Keratinocyte (primary cell): Measurements from ENCODE around the gene DACT3.

Experiments
- CTCF ChIP-seq, 3 experiments: IDR thresholded peaks in 1 of 3; conservative IDR thresholded peaks in 1 of 3; optimal IDR thresholded peaks in 1 of 3; 2 replicates in 2 of 3; 3 replicates in 1 of 3; pipeline versions ENCODE3 to v1.5.1; 2011; ENCODE audit warnings: low read length in 3 of 3, mild to moderate bottlenecking in 3 of 3, moderate library complexity in 2 of 3, control low read depth in 1 of 3, inconsistent platforms in 1 of 3; ENCODE audit not compliant: insufficient read depth in 2 of 3; ENCODE audit errors: extremely low read depth in 1 of 3
- EZH2 ChIP-seq: IDR thresholded peaks from one replicate; pipeline ENCODE4 v1.6.1; 2012; ENCODE audit warnings: inconsistent platforms, mild to moderate bottlenecking, low read length, moderate library complexity

- TF ChIP-seq CTCF (optimal IDR thresholded peaks at IDR 0.05 in 1 of 3, IDR thresholded peaks at IDR 0.05 in 1 of 3, conservative IDR thresholded peaks at IDR 0.05 in 1 of 3; ENCODE audit: extremely low read depth in 1 of 3, insufficient read depth in 2 of 3, low read length in 3 of 3): no peak
- TF ChIP-seq EZH2: no peak
Measured at GRCh38 chr19:46605356-46605821, 55.6 kb downstream of the DACT3 start.
